DND-41 (cell line): ENCODE results near the gene COTL1.
"Not testable (repeated sequence)": the region's sequence is repeated elsewhere in the genome, so short reads cannot be mapped to it uniquely, and the experiment has no call there.

Experiments used
- ATAC-seq: fragments of 200-7000 bp; cut with Tn5 transposase; 3 replicates; pipeline ENCODE4 v1.9.1; 2021; ENCODE audit warnings: low read depth; ENCODE audit not compliant: insufficient read depth
- DNase-seq: peaks from one replicate; pipeline ENCODE4 v3.0.0-alpha.2; 2020
- H2AFZ ChIP-seq: 2 replicates; pipeline ENCODE4 v1.6.0; 2012; ENCODE audit warnings: low read depth, low read length
- H3K27ac ChIP-seq: 2 replicates; pipeline ENCODE4 v1.5.1; 2012; ENCODE audit warnings: low read length, inconsistent platforms
- H3K27me3 ChIP-seq: fragments of 200-600 bp; sonication (generic); 2 replicates; pipeline ENCODE4 v1.6.0; 2012; ENCODE audit warnings: low read length, mild to moderate bottlenecking, inconsistent platforms; ENCODE audit not compliant: insufficient read depth, poor library complexity
- H3K36me3 ChIP-seq: 2 replicates; pipeline ENCODE4 v1.5.1; 2012; ENCODE audit warnings: low read length, inconsistent platforms; ENCODE audit not compliant: insufficient read depth
- H3K4me1 ChIP-seq: 2 replicates; pipeline ENCODE4 v1.5.1; 2012; ENCODE audit warnings: mild to moderate bottlenecking, low read length; ENCODE audit not compliant: insufficient read depth
- H3K4me2 ChIP-seq: 2 replicates; pipeline ENCODE4 v1.6.0; 2012; ENCODE audit warnings: mild to moderate bottlenecking, moderate library complexity, low read length, inconsistent platforms; ENCODE audit not compliant: insufficient read depth
- H3K4me3 ChIP-seq, 2 experiments: fragments of 200-600 bp in 1 of 2; shearing (Covaris generic) in 1 of 2; 2 replicates each; pipeline ENCODE4 v1.5.1; 2012 to 2016; ENCODE audit warnings: inconsistent platforms in 2 of 2, low read length in 2 of 2, mild to moderate bottlenecking in 2 of 2, low read depth in 1 of 2, moderate library complexity in 1 of 2
- H3K79me2 ChIP-seq: 2 replicates; pipeline ENCODE4 v1.6.0; 2012; ENCODE audit warnings: low read length, inconsistent platforms; ENCODE audit not compliant: insufficient read depth
- H3K9ac ChIP-seq: 2 replicates; pipeline ENCODE4 v1.6.0; 2012; ENCODE audit warnings: low read depth, mild to moderate bottlenecking, inconsistent platforms, low read length, moderate library complexity
- H3K9me3 ChIP-seq: 2 replicates; pipeline ENCODE4 v1.5.1; 2012; ENCODE audit warnings: low read length, moderate library complexity, mild to moderate bottlenecking, inconsistent platforms; ENCODE audit not compliant: insufficient read depth, severe bottlenecking
- H4K20me1 ChIP-seq: 2 replicates; pipeline ENCODE4 v1.6.0; 2012; ENCODE audit warnings: low read length; ENCODE audit not compliant: insufficient read depth
- CTCF ChIP-seq: IDR thresholded peaks from 2 replicates; pipeline ENCODE4 v1.5.1; 2012; ENCODE audit warnings: borderline replicate concordance, low read length, moderate library complexity, mild to moderate bottlenecking; ENCODE audit not compliant: poor library complexity, severe bottlenecking; ENCODE audit errors: extremely low read depth
- EZH2 ChIP-seq: IDR thresholded peaks from 3 replicates; pipeline ENCODE4 v1.6.1; 2012; ENCODE audit warnings: borderline replicate concordance, low read depth, mild to moderate bottlenecking, moderate library complexity, low read length, inconsistent platforms; ENCODE audit not compliant: severe bottlenecking

COTL1 gene

GRCh38 chr16:84638231-84638806 is 20.4 kb upstream of the COTL1 start:
- Histone ChIP-seq H4K20me1 (no peaks in the 10 kb centered on the region), H3K4me1 (peaks cover 11% of the 10 kb centered on the region)
- ATAC-seq = no peak

GRCh38 chr16:84637709-84638108 is 19.8 kb upstream of the COTL1 start:
- Histone ChIP-seq H3K4me1 (peaks cover 11% of the 10 kb centered on the region), H4K20me1 (no peaks in the 10 kb centered on the region), H2AFZ (no peak overlapping the region), H3K9ac (no peak overlapping the region), H3K27ac (no peak overlapping the region), H3K4me3 (no peak overlapping the region), H3K4me2 (no peak overlapping the region), H3K9me3 (no peaks in the 10 kb centered on the region), H3K27me3 (no peaks in the 10 kb centered on the region), H3K36me3 (no peaks in the 10 kb centered on the region), H3K79me2 (no peaks in the 10 kb centered on the region)
- TF ChIP-seq EZH2 (no peak), CTCF (no peak)
- ATAC-seq (no peak), DNase-seq (no peak)

More at GRCh38 chr16:84638231-84638806, 20.4 kb upstream of the COTL1 start:
- Histone ChIP-seq H3K27me3 (no peaks in the 10 kb centered on the region), H3K4me2 (no peak overlapping the region), H2AFZ (no peak overlapping the region), H3K4me3 (no peak overlapping the region), H3K36me3 (no peaks in the 10 kb centered on the region), H3K79me2 (no peaks in the 10 kb centered on the region), H3K27ac (no peak overlapping the region), H3K9me3 (no peaks in the 10 kb centered on the region), H3K9ac (no peak overlapping the region)
- no peak for DNase-seq
- TF ChIP-seq CTCF (no peak), EZH2 (no peak)

- Histone ChIP-seq H3K79me2 (no peaks in the 10 kb centered on the region), H3K9ac (no peak overlapping the region), H3K4me1 (0 out of 2 replicates have a peak, but pooled peaks cover 3% of the 10 kb centered on the region), H3K4me2 (no peak overlapping the region), H2AFZ (no peak overlapping the region), H3K27ac (no peak overlapping the region), H3K27me3 (no peaks in the 10 kb centered on the region), H4K20me1 (no peaks in the 10 kb centered on the region), H3K36me3 (no peaks in the 10 kb centered on the region), H3K4me3 (no peak overlapping the region), H3K9me3 (no peaks in the 10 kb centered on the region)
- TF ChIP-seq CTCF (no peak), EZH2 (no peak)
- ATAC-seq = no peak
- no peak for DNase-seq
Observed at GRCh38 chr16:84635702-84636101, 17.8 kb upstream of the COTL1 start.

- no peak overlapping the region for H3K4me2 ChIP-seq
- no peak overlapping the region for H3K27ac ChIP-seq
- DNase-seq (no peak), ATAC-seq (no peak)
- no peak overlapping the region for H3K4me3 ChIP-seq
- no peak overlapping the region for H2AFZ ChIP-seq
- H3K4me1 ChIP-seq = no peaks in the 10 kb centered on the region
- H4K20me1 ChIP-seq = no peaks in the 10 kb centered on the region
- no peak overlapping the region for H3K9ac ChIP-seq
- H3K9me3 ChIP-seq = no peaks in the 10 kb centered on the region
- H3K27me3 ChIP-seq = peaks cover 4% of the 10 kb centered on the region
- H3K36me3 ChIP-seq = no peaks in the 10 kb centered on the region
- TF ChIP-seq CTCF (no peak), EZH2 (no peak)
- no peaks in the 10 kb centered on the region for H3K79me2 ChIP-seq
Observed at GRCh38 chr16:84633622-84634021, 15.7 kb upstream of the COTL1 start.

GRCh38 chr16:84632862-84633261 is 15.0 kb upstream of the COTL1 start:
- not testable (repeated sequence) for H3K9ac ChIP-seq, H2AFZ ChIP-seq, H3K4me2 ChIP-seq, H3K27me3 ChIP-seq, DNase-seq, H4K20me1 ChIP-seq, H3K4me3 ChIP-seq, ATAC-seq, H3K79me2 ChIP-seq, H3K36me3 ChIP-seq, H3K9me3 ChIP-seq, H3K4me1 ChIP-seq, H3K27ac ChIP-seq
